Midbrain (tissue), 1 donor: ENCODE results near the gene TPSG1.
"Not testable (repeated sequence)": the region's sequence is repeated elsewhere in the genome, so short reads cannot be mapped to it uniquely, and the experiment has no call there.

ENCODE experiments used
- DNase-seq: peaks from one replicate; lab custom pipeline; 2025; lab: John Stamatoyannopoulos, UW

Gene TPSG1

GRCh38 chr16:1256874-1257322 is 31.8 kb upstream of the TPSG1 start:
- DNase-seq: no peak

GRCh38 chr16:1256296-1256873 is 31.3 kb upstream of the TPSG1 start:
- not testable (repeated sequence) for DNase-seq

GRCh38 chr16:1255276-1256122 is 30.4 kb upstream of the TPSG1 start, which contains the start of gene TPSD1:
TSS of gene TPSD1 (plus strand) at chr16:1256069. CDS start at chr16:1256281, 212 bp downstream.
- not testable (repeated sequence) for DNase-seq

GRCh38 chr16:1254821-1255220 is 29.8 kb upstream of the TPSG1 start:
- DNase-seq: not testable (repeated sequence)

- not testable (repeated sequence) for DNase-seq
These were observed 28.8 kb upstream of the TPSG1 start for GRCh38 chr16:1253701-1254364.

GRCh38 chr16:1249031-1249755 is 24.1 kb upstream of the TPSG1 start:
- not testable (repeated sequence) for DNase-seq

- DNase-seq: not testable (repeated sequence)
These were observed 23.0 kb upstream of the TPSG1 start for GRCh38 chr16:1247903-1248537.

GRCh38 chr16:1245452-1246020 is 20.5 kb upstream of the TPSG1 start:
- DNase-seq: no peak

- no peak for DNase-seq
These were observed 19.8 kb upstream of the TPSG1 start for GRCh38 chr16:1244881-1245280.

GRCh38 chr16:1243907-1244850 is 19.1 kb upstream of the TPSG1 start:
- not testable (repeated sequence) for DNase-seq

GRCh38 chr16:1243363-1243762 is 18.3 kb upstream of the TPSG1 start:
- DNase-seq: not testable (repeated sequence)

GRCh38 chr16:1241081-1241480 is 16.0 kb upstream of the TPSG1 start:
- DNase-seq: not testable (repeated sequence)

- DNase-seq: not testable (repeated sequence)
These were observed 15.4 kb upstream of the TPSG1 start, which contains the start of gene TPSAB1 for GRCh38 chr16:1240436-1240835. TSS of gene TPSAB1 (plus strand) at chr16:1240705. CDS start at chr16:1240939, 234 bp downstream.

GRCh38 chr16:1239575-1239974 is 14.5 kb upstream of the TPSG1 start:
- not testable (repeated sequence) for DNase-seq

GRCh38 chr16:1238909-1239308 is 13.8 kb upstream of the TPSG1 start:
- DNase-seq: peak; percentile 1

GRCh38 chr16:1237990-1238389 is 12.9 kb upstream of the TPSG1 start:
- DNase-seq: no peak

- DNase-seq: not testable (repeated sequence)
These were observed 11.6 kb upstream of the TPSG1 start for GRCh38 chr16:1236659-1237058.

GRCh38 chr16:1232049-1232748 is 7.1 kb upstream of the TPSG1 start:
- not testable (repeated sequence) for DNase-seq

GRCh38 chr16:1231301-1231700 is 6.2 kb upstream of the TPSG1 start:
- DNase-seq: not testable (repeated sequence)
